ENCODE results near the gene CYB5A.
A peak's percentile ranks its signal among the peaks of the same experiment; 100 is the strongest.

Gene CYB5A

GRCh38 chr18:74284191-74284979 lies 7.4 kb downstream of the CYB5A start:
- no peak overlapping the region for H3K27ac ChIP-seq (ENCODE audit: low read length)
- H3K9ac ChIP-seq (ENCODE audit: low read length), result no peak overlapping the region
- no peak overlapping the region for H3K4me3 ChIP-seq (ENCODE audit: low read length)
- H3K27me3 ChIP-seq (ENCODE audit: control insufficient read depth, insufficient read depth, low read length), result no peaks in the 10 kb centered on the region
- H3K36me3 ChIP-seq (ENCODE audit: control insufficient read depth, low read depth, low read length), result no peaks in the 10 kb centered on the region
- H3K4me1 ChIP-seq (ENCODE audit: control insufficient read depth, low read depth, low read length), result peaks cover 61% of the 10 kb centered on the region
- no peaks in the 10 kb centered on the region for H3K9me3 ChIP-seq (ENCODE audit: control insufficient read depth, low read depth, low read length)

GRCh38 chr18:74283646-74284045 lies 8.1 kb downstream of the CYB5A start:
- H3K27me3 ChIP-seq (ENCODE audit: control insufficient read depth, insufficient read depth, low read length), result no peaks in the 10 kb centered on the region
- H3K27ac ChIP-seq (ENCODE audit: low read length), result no peak overlapping the region
- H3K4me3 ChIP-seq (ENCODE audit: low read length), result no peak overlapping the region
- H3K4me1 ChIP-seq (ENCODE audit: control insufficient read depth, low read depth, low read length), result peaks cover 57% of the 10 kb centered on the region
- no peaks in the 10 kb centered on the region for H3K9me3 ChIP-seq (ENCODE audit: control insufficient read depth, low read depth, low read length)
- H3K36me3 ChIP-seq (ENCODE audit: control insufficient read depth, low read depth, low read length), result no peaks in the 10 kb centered on the region
- no peak overlapping the region for H3K9ac ChIP-seq (ENCODE audit: low read length)

GRCh38 chr18:74282755-74283554 lies 8.8 kb downstream of the CYB5A start:
- Histone ChIP-seq H3K27ac (ENCODE audit: low read length) (peak overlapping the region; percentile 46), H3K27me3 (ENCODE audit: control insufficient read depth, insufficient read depth, low read length) (no peaks in the 10 kb centered on the region), H3K9ac (ENCODE audit: low read length) (no peak overlapping the region), H3K9me3 (ENCODE audit: control insufficient read depth, low read depth, low read length) (no peaks in the 10 kb centered on the region), H3K4me3 (ENCODE audit: low read length) (peak overlapping the region; percentile 26), H3K4me1 (ENCODE audit: control insufficient read depth, low read depth, low read length) (peaks cover 51% of the 10 kb centered on the region), H3K36me3 (ENCODE audit: control insufficient read depth, low read depth, low read length) (no peaks in the 10 kb centered on the region)

- H3K27ac ChIP-seq (ENCODE audit: low read length), result peak overlapping the region; percentile 46
- H3K9me3 ChIP-seq (ENCODE audit: control insufficient read depth, low read depth, low read length), result no peaks in the 10 kb centered on the region
- H3K9ac ChIP-seq (ENCODE audit: low read length), result peak overlapping the region; percentile 27
- H3K4me1 ChIP-seq (ENCODE audit: control insufficient read depth, low read depth, low read length), result peaks cover 44% of the 10 kb centered on the region
- H3K4me3 ChIP-seq (ENCODE audit: low read length), result peak overlapping the region; percentile 26
- H3K36me3 ChIP-seq (ENCODE audit: control insufficient read depth, low read depth, low read length), result no peaks in the 10 kb centered on the region
- H3K27me3 ChIP-seq (ENCODE audit: control insufficient read depth, insufficient read depth, low read length), result no peaks in the 10 kb centered on the region
Measured at GRCh38 chr18:74281980-74282754, 9.6 kb downstream of the CYB5A start.

- Histone ChIP-seq H3K27ac (ENCODE audit: low read length) (peak overlapping the region; percentile 46), H3K9me3 (ENCODE audit: control insufficient read depth, low read depth, low read length) (no peaks in the 10 kb centered on the region), H3K4me1 (ENCODE audit: control insufficient read depth, low read depth, low read length) (peaks cover 44% of the 10 kb centered on the region), H3K9ac (ENCODE audit: low read length) (peak overlapping the region; percentile 27), H3K4me3 (ENCODE audit: low read length) (peak overlapping the region; percentile 26), H3K36me3 (ENCODE audit: control insufficient read depth, low read depth, low read length) (no peaks in the 10 kb centered on the region), H3K27me3 (ENCODE audit: control insufficient read depth, insufficient read depth, low read length) (no peaks in the 10 kb centered on the region)
Measured at GRCh38 chr18:74281011-74281979, 10.5 kb downstream of the CYB5A start.

- no peak overlapping the region for H3K4me3 ChIP-seq (ENCODE audit: low read length)
- no peak overlapping the region for H3K27ac ChIP-seq (ENCODE audit: low read length)
- H3K4me1 ChIP-seq (ENCODE audit: control insufficient read depth, low read depth, low read length), result peaks cover 32% of the 10 kb centered on the region
- H3K9ac ChIP-seq (ENCODE audit: low read length), result no peak overlapping the region
- no peaks in the 10 kb centered on the region for H3K27me3 ChIP-seq (ENCODE audit: control insufficient read depth, insufficient read depth, low read length)
- H3K36me3 ChIP-seq (ENCODE audit: control insufficient read depth, low read depth, low read length), result no peaks in the 10 kb centered on the region
- no peaks in the 10 kb centered on the region for H3K9me3 ChIP-seq (ENCODE audit: control insufficient read depth, low read depth, low read length)
Measured at GRCh38 chr18:74278983-74279382, 12.8 kb downstream of the CYB5A start.

GRCh38 chr18:74278058-74278457 lies 13.7 kb downstream of the CYB5A start:
- peaks cover 32% of the 10 kb centered on the region for H3K4me1 ChIP-seq (ENCODE audit: control insufficient read depth, low read depth, low read length)
- H3K27ac ChIP-seq (ENCODE audit: low read length), result no peak overlapping the region
- H3K4me3 ChIP-seq (ENCODE audit: low read length), result no peak overlapping the region
- no peak overlapping the region for H3K9ac ChIP-seq (ENCODE audit: low read length)
- H3K27me3 ChIP-seq (ENCODE audit: control insufficient read depth, insufficient read depth, low read length), result no peaks in the 10 kb centered on the region
- H3K36me3 ChIP-seq (ENCODE audit: control insufficient read depth, low read depth, low read length), result no peaks in the 10 kb centered on the region
- no peaks in the 10 kb centered on the region for H3K9me3 ChIP-seq (ENCODE audit: control insufficient read depth, low read depth, low read length)

GRCh38 chr18:74277296-74277695 lies 14.5 kb downstream of the CYB5A start:
- H3K27ac ChIP-seq (ENCODE audit: low read length), result no peak overlapping the region
- H3K4me1 ChIP-seq (ENCODE audit: control insufficient read depth, low read depth, low read length), result peaks cover 24% of the 10 kb centered on the region
- no peaks in the 10 kb centered on the region for H3K36me3 ChIP-seq (ENCODE audit: control insufficient read depth, low read depth, low read length)
- H3K27me3 ChIP-seq (ENCODE audit: control insufficient read depth, insufficient read depth, low read length), result no peaks in the 10 kb centered on the region
- H3K4me3 ChIP-seq (ENCODE audit: low read length), result no peak overlapping the region
- H3K9ac ChIP-seq (ENCODE audit: low read length), result no peak overlapping the region
- H3K9me3 ChIP-seq (ENCODE audit: control insufficient read depth, low read depth, low read length), result no peaks in the 10 kb centered on the region

GRCh38 chr18:74276609-74277008 lies 15.2 kb downstream of the CYB5A start:
- peaks cover 17% of the 10 kb centered on the region for H3K4me1 ChIP-seq (ENCODE audit: control insufficient read depth, low read depth, low read length)
- H3K27ac ChIP-seq (ENCODE audit: low read length), result no peak overlapping the region
- H3K4me3 ChIP-seq (ENCODE audit: low read length), result no peak overlapping the region
- no peaks in the 10 kb centered on the region for H3K27me3 ChIP-seq (ENCODE audit: control insufficient read depth, insufficient read depth, low read length)
- H3K36me3 ChIP-seq (ENCODE audit: control insufficient read depth, low read depth, low read length), result no peaks in the 10 kb centered on the region
- no peaks in the 10 kb centered on the region for H3K9me3 ChIP-seq (ENCODE audit: control insufficient read depth, low read depth, low read length)
- H3K9ac ChIP-seq (ENCODE audit: low read length), result no peak overlapping the region

GRCh38 chr18:74275736-74276135 lies 16.0 kb downstream of the CYB5A start:
- Histone ChIP-seq H3K4me1 (ENCODE audit: control insufficient read depth, low read depth, low read length) (peaks cover 8% of the 10 kb centered on the region), H3K27me3 (ENCODE audit: control insufficient read depth, insufficient read depth, low read length) (no peaks in the 10 kb centered on the region), H3K36me3 (ENCODE audit: control insufficient read depth, low read depth, low read length) (no peaks in the 10 kb centered on the region), H3K4me3 (ENCODE audit: low read length) (no peak overlapping the region), H3K9me3 (ENCODE audit: control insufficient read depth, low read depth, low read length) (no peaks in the 10 kb centered on the region), H3K9ac (ENCODE audit: low read length) (no peak overlapping the region), H3K27ac (ENCODE audit: low read length) (no peak overlapping the region)

Data from iPS-18a (cell line).